Thoracic aorta (tissue), 2 donors: Measurements from ENCODE around the gene HEBP2. TPM values are rescaled to one million over a fixed set of nuclear protein-coding genes. Genes with fewer than 3 reads are reported as not detected.

Source experiments
- ATAC-seq: fragments of 150-250 bp; one replicate; pipeline ENCODE4 v1.8.0; 2017; ENCODE audit warnings: low read depth; ENCODE audit not compliant: insufficient number of reproducible peaks, low FRiP score
- DNase-seq: peaks from one replicate; pipeline ENCODE4 v3.0.0-alpha.2; 2020; ENCODE audit warnings: low spot score
- H3K27ac ChIP-seq, 2 donors: fragments of 200-600 bp; sonication (generic); 1 replicate in 1 of 2; 2 replicates in 1 of 2; pipeline ENCODE4 v1.5.1; 2016; ENCODE audit warnings: mild to moderate bottlenecking in 2 of 2, moderate library complexity in 2 of 2
- H3K27me3 ChIP-seq: fragments of 200-600 bp; sonication (generic); replicated peaks from 2 replicates; pipeline ENCODE4 v1.6.0; 2016; ENCODE audit warnings: mild to moderate bottlenecking; ENCODE audit not compliant: insufficient read depth
- H3K36me3 ChIP-seq: fragments of 200-600 bp; sonication (generic); one replicate; pipeline ENCODE4 v1.5.1; 2016
- H3K4me1 ChIP-seq, 2 donors: fragments of 200-600 bp; sonication (generic); 1 replicate in 1 of 2; 2 replicates in 1 of 2; pipeline versions ENCODE4 v1.5.1 to v1.6.0; 2016; ENCODE audit warnings: low read depth in 2 of 2, mild to moderate bottlenecking in 1 of 2; ENCODE audit not compliant: control insufficient read depth in 1 of 2
- H3K4me3 ChIP-seq: fragments of 200-600 bp; sonication (generic); 2 replicates; pipeline ENCODE4 v1.5.1; 2016; ENCODE audit warnings: mild to moderate bottlenecking
- H3K9me3 ChIP-seq: fragments of 200-600 bp; sonication (generic); 2 replicates; pipeline ENCODE4 v1.5.1; 2016
- total RNA-seq, 2 donors: library from RNA; depleted of rRNA; stranded (reverse); fragments of >200 nt; gene quantifications; one replicate each; pipeline versions ENCODE4 v1.1.0 to v1.2.3, GENCODE V29; 2016
- TF ChIP-seq, protein P1 (sequence below): fragments of 200-600 bp; sonication (generic); IDR thresholded peaks from one replicate; pipeline ENCODE4 v1.5.1; 2019; ENCODE audit warnings: antibody characterized with exemption

HEBP2 gene
- total RNA-seq, 2 donors from 2014 or later, result 49.0 to 62.4 TPM

DNA sequence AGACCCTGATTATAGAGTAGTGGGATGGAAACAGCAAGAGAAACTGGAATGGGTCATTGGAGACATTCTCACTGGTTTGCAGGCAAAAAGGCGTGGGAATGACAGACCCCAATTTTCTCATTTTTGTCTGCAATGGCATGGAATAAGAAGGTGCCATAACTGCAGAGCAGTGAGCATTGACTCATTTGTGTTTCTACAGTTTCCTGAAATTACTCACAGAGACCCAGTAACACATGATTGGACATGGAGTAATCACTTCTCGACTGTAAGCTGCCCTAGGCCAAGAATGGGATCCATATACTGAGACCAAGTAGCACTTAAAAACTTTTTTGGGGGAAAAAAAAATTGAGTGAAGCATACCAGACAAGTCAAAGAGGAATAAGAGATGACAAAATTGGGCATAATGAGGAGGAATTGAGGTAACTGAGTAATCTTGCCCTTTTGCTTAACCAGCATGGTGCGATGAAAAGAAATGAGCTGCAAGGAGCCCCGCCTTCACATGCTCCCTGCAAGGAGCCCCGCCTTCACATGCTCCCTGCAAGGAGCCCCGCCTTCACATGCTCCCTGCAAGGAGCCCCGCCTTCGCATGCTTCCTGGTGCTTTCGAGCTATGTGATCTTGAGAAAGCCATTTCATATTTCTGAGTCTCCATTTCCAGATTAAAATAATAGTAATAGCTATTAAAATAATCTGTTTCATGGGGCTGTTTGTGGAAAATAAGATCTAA lies 51.1 kb downstream of the HEBP2 start:
- TF ChIP-seq, protein P1, sequence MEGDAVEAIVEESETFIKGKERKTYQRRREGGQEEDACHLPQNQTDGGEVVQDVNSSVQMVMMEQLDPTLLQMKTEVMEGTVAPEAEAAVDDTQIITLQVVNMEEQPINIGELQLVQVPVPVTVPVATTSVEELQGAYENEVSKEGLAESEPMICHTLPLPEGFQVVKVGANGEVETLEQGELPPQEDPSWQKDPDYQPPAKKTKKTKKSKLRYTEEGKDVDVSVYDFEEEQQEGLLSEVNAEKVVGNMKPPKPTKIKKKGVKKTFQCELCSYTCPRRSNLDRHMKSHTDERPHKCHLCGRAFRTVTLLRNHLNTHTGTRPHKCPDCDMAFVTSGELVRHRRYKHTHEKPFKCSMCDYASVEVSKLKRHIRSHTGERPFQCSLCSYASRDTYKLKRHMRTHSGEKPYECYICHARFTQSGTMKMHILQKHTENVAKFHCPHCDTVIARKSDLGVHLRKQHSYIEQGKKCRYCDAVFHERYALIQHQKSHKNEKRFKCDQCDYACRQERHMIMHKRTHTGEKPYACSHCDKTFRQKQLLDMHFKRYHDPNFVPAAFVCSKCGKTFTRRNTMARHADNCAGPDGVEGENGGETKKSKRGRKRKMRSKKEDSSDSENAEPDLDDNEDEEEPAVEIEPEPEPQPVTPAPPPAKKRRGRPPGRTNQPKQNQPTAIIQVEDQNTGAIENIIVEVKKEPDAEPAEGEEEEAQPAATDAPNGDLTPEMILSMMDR, result no peak
- no peaks in the 10 kb centered on the region for H3K4me1 ChIP-seq
- H3K27me3 ChIP-seq, result no peaks in the 10 kb centered on the region
- no peak for DNase-seq
- H3K9me3 ChIP-seq, result no peaks in the 10 kb centered on the region
- H3K36me3 ChIP-seq, result no peaks in the 10 kb centered on the region
- no peak for ATAC-seq
- H3K27ac ChIP-seq, result no peak overlapping the region
- H3K4me3 ChIP-seq, result no peak overlapping the region

DNA sequence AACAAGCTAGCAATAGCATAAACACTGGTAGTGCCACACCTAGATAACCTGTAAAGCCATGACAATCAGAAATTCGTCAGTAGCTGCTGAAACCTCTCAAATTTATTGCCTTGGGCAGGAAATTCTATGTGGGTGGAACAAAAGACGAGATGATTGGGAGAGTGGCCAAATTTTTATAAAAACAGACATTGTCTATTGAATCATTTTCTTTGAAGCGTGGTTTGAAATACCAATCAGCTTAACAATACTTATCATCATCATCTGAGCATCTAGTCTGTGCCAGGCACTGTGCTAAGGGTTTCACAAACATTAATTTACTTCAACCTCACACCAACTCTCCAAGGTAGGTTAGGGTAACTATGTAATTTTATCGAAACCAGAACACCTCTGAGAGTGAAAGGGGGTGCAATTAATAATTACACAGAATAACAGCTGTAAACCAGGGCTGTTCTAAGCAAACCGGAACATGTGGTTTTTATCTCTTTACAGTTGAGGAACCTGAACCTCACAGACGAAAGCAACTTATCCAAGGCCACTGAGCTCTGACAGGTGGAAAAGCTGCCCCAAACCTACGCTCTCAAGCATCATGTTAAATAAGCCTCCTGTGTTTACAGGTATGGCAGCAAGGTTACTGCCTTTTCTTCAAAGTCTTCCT lies 51.9 kb downstream of the HEBP2 start:
- Histone ChIP-seq H3K9me3 (no peaks in the 10 kb centered on the region), H3K27ac (no peak overlapping the region), H3K4me3 (no peak overlapping the region), H3K27me3 (no peaks in the 10 kb centered on the region), H3K36me3 (no peaks in the 10 kb centered on the region), H3K4me1 (no peaks in the 10 kb centered on the region)
- DNase-seq (no peak), ATAC-seq (no peak)
- TF ChIP-seq, protein P1, result no peak

DNA sequence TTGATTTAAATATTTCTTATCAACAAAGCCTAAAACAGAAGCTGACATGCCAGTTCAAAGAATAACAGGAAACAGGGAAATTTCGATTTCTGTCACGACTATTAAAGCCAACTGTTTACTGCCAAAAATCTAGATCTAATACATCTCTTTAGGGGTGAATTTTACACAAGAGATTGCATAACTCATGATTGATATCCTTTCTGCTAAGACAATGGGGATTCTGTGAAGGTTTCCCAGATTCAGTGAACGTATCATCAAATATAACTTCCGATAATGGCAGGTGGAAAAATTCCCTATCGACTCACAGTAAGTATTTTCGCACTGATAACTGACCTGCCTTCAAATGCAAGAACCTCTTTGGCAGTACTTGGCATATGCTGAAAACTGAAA lies 52.4 kb downstream of the HEBP2 start:
- no peaks in the 10 kb centered on the region for H3K9me3 ChIP-seq
- ATAC-seq, result no peak

DNA sequence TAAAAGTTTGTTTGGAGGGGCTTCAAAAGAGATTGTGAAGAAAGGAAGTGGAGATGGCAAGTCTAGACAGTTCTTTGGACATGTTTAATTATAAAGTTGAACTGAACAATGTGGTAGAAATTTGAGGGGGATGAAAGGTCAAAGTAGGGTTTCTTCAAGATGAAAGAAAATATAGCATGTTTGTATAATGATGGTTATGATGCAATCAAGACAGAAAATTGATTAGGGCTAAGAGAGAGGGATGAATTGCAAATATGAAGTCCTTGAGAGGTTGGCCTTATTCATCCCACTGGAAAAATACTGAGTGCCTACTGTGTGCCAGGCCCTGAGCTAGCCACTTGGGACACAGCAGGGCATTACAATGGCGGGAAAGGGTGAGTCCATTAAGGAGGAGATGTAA lies 57.6 kb downstream of the HEBP2 start:
- Histone ChIP-seq H3K36me3 (no peaks in the 10 kb centered on the region), H3K27me3 (no peaks in the 10 kb centered on the region), H3K4me1 (no peaks in the 10 kb centered on the region), H3K4me3 (no peak overlapping the region), H3K27ac (no peak overlapping the region), H3K9me3 (no peaks in the 10 kb centered on the region)
- ATAC-seq (no peak), DNase-seq (no peak)
- TF ChIP-seq, protein P1, result no peak

More for the DNA sequence above, 52.4 kb downstream of the HEBP2 start:
- Histone ChIP-seq H3K36me3 (no peaks in the 10 kb centered on the region), H3K27me3 (no peaks in the 10 kb centered on the region), H3K4me3 (no peak overlapping the region), H3K27ac (no peak overlapping the region), H3K4me1 (no peaks in the 10 kb centered on the region)
- no peak for DNase-seq
- TF ChIP-seq, protein P1, result no peak

DNA sequence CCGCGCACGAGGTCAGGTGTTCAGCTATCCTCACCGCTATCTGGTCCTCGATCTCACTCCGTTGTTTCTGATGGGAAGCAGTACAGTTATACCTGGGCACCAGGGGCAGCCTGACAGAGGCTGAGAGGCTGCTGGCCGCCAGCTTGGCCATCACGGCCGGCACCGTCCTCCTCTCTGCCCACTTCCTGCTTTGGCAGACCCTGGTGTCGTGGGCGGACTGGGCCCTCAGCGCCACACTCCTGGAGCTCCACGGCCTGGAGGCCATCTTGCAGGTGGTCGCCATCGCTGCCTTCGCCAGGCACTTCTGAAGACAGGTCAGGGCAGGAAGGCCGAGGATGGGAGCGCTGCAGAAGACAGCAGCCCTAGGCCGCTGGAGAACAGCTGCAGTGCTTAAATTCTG lies 60.1 kb downstream of the HEBP2 start:
- Histone ChIP-seq H3K4me1 (no peaks in the 10 kb centered on the region), H3K27me3 (no peaks in the 10 kb centered on the region), H3K36me3 (no peaks in the 10 kb centered on the region), H3K27ac (no peak overlapping the region), H3K4me3 (no peak overlapping the region), H3K9me3 (no peaks in the 10 kb centered on the region)
- TF ChIP-seq, protein P1, result no peak
- ATAC-seq (no peak), DNase-seq (no peak)
